Measurements from ENCODE around the gene SACM1L.
"Not testable (repeated sequence)": the region's sequence is repeated elsewhere in the genome, so short reads cannot be mapped to it uniquely, and the experiment has no call there.

Gene SACM1L

DNA sequence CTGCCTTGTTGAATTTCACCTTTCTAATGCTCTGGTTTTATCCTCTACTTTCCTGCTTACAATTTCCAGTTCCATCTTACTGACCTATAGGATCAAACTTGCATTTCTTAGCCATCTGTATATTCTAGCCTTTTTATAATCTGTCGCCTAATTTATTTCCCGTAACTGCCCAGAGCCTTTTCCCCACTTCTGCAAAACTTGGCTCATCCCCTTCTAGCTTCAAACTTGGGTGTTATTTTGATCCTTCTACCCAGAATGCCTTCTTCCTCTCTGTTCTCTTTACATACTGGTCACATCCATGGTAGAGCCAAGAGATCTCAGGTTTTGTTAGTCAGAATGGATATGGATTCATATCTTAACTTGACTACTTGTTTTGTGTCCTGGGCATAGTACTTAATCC lies 2.6 kb downstream of the SACM1L start:
- no peak overlapping the region for H3K4me3 ChIP-seq (ENCODE audit: low read depth, low read length)
- no peak for TF ChIP-seq CTCF (IDR thresholded peaks at IDR 0.05; ENCODE audit: borderline replicate concordance, insufficient read depth, low read depth, low read length)

DNA sequence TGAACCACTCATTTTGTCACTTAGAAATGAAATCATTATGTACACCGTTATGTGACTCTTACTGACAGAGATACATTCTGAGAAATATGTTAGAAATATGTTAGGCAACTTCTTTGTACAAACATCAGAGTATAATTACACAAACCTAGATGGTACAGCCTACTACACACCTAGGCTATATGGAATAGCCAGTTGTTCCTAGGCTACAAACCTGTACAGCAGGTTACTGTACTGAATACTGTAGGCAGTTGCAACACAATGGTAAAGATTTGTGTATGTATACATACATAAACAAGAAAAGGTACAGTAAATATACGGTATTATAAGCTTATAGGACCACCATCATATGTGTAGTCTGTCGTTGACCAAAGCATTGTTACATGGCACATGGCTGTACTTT lies 3.7 kb downstream of the SACM1L start:
- H3K4me3 ChIP-seq (ENCODE audit: low read depth, low read length): no peak overlapping the region
- TF ChIP-seq CTCF (IDR thresholded peaks at IDR 0.05; ENCODE audit: borderline replicate concordance, insufficient read depth, low read depth, low read length): no peak

DNA sequence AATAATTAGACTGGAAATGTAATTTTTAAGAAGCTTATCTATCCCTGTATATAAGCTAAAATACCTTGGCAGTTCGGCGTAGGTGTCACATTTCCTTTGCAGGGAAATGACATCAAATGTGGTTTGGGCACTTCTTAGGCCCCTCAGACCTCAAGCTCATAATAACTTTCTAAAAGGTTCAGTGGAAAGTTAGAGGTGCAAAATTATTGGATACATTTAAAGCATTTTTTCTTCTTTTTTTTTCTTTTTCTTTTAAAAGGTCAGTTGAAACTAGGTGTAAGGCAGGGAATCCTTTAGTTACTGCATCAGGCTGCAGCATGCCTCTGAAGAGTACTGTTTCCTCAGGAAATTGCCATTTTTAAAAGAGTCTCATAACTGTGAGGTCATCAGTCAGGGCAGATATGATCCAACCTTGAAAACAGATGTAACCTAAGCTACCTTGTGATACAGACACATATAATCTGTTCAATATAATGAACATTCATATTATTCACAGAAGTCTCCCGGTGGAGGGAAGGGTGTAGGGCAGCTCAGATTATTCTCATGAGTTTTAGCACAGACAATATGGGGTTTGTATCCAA lies 4.8 kb downstream of the SACM1L start:
- no peak overlapping the region for H3K4me3 ChIP-seq (ENCODE audit: low read depth, low read length)
- no peak for TF ChIP-seq CTCF (IDR thresholded peaks at IDR 0.05; ENCODE audit: borderline replicate concordance, insufficient read depth, low read depth, low read length)

DNA sequence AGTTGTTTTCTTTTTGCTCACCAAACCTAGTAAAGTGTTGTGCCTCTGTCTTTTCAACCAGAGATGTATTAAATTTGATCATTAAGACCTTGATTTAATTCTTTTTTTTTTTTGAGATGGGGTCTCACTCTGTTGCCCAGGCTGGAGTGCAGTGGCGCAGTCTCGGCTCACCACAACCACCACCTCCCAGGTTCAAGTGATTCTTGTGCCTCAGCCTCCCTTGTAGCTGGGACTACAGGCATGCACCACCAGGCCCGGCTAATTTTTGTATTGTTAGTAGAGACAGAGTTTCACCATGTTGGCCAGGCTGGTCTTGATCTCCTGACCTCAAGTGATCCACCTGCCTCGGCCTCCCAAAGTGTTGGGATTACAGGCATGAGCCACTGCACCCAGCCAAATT lies 6.0 kb downstream of the SACM1L start:
- not testable (repeated sequence) for H3K4me3 ChIP-seq (ENCODE audit: low read depth, low read length)

GRCh38 chr3:45700570-45701073 lies 11.4 kb downstream of the SACM1L start:
- H3K4me3 ChIP-seq (ENCODE audit: low read depth, low read length): no peak overlapping the region
- no peak for TF ChIP-seq CTCF (IDR thresholded peaks at IDR 0.05; ENCODE audit: borderline replicate concordance, insufficient read depth, low read depth, low read length)

- no peak for TF ChIP-seq CTCF (IDR thresholded peaks at IDR 0.05; ENCODE audit: borderline replicate concordance, insufficient read depth, low read depth, low read length)
- no peak overlapping the region for H3K4me3 ChIP-seq (ENCODE audit: low read depth, low read length)
Observed at GRCh38 chr3:45701172-45701867, 12.1 kb downstream of the SACM1L start.

- TF ChIP-seq CTCF (IDR thresholded peaks at IDR 0.05; ENCODE audit: borderline replicate concordance, insufficient read depth, low read depth, low read length): no peak
- H3K4me3 ChIP-seq (ENCODE audit: low read depth, low read length): no peak overlapping the region
Observed at GRCh38 chr3:45704301-45704943, 15.2 kb downstream of the SACM1L start.
